ENCODE results near the gene ZNF608.

ZNF608 gene

DNA sequence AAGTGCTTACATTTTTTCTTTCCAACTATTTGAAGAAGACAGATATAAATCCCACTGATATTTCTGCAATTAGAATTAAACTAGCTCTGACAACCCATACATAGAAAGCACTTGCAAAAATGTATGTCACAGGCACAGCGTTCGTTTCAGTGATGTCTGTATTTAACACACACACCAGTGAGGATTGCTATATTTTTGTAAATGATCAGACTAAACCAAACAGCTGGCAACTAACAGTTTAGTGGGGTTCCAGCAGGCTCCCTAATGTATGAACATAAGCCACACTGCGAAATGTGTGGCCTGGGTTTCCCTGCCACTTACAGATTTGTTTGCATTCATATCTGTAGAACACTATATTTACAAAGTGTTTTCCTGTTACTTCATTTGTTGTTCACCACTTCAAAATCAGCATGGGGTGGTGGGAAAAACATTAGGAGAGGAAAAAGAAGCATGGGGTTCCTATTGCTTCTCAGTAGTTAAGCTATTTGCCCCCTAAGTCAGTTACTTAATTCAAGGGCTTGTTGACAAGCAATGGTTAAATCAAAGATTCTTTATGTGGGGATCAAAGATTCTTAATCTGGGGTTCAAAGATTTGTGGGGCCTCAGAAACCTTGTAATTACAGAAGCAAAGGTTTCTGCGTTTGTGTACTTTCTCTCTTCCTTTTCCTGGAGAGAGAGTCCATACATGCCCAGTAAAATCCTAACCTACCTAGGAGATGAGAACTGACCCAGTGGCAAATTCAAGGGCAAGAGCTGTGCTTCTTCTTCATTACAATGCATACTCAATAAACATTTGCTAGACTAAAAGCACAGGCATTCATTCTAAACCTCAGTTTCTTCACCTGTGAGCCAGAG is 27.1 kb downstream of the ZNF608 start:
- DNase-seq (ENCODE audit: low read depth in 2 of 2, low spot score in 1 of 2): no peak

DNA sequence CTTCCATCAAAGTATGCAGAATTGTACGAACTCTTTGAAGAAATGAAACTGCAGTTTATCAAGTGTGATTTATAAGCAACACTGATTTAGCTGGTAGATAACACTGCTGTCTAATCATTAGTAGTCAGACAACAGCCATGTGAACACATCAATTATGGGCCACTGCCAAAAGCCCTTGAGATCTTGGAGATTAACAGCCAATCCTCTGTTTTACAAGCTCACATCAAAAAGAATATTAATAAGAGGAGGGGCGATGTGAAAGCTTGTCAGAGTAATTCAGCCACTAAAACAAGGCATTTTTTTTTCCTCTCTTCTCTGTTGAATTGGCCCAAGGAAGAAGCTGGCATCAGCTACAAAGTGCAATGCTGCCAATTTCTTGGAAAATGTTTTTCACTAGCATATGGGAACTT is 28.1 kb downstream of the ZNF608 start:
- no peak for DNase-seq (ENCODE audit: low read depth in 2 of 2, low spot score in 1 of 2)

DNA sequence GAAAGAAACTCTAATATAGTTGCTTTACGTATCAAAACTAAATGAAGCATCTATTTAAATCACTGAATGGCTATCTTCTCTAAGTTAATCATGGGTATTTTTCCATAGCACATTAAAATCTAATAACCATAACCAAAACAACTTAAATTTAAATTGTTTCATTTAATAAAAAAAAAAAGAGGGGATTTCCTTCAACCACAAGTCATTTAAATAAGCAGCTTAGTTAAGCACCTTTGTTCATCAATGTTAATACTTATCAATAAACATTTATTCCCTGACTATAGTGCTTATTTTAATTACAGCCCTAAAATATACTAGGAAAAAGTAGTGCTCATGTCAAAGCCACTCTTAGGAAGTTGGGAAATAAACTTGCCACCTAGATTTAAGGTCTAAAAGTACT is 30.3 kb downstream of the ZNF608 start:
- DNase-seq (ENCODE audit: low read depth in 2 of 2, low spot score in 1 of 2): no peak

DNA sequence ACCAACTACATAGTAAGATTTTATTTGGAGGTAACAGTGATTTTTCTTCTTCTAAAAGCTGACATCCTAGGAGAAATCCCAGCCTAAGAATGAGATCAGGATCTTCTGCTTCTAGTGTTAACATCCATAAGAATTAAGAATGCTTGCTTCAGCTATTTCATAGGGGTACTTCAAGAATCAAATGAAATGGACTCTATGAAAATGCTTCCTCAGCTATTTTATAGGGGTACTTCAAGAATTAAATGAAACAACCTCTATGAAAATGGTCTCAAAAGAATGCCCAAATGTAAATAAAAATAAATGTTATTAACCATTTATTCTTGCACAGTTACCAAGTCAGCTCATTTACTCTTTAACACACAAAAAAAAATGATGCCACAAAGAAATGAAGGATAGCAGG is 31.5 kb downstream of the ZNF608 start:
- no peak for DNase-seq (ENCODE audit: low read depth in 2 of 2, low spot score in 1 of 2)

DNA sequence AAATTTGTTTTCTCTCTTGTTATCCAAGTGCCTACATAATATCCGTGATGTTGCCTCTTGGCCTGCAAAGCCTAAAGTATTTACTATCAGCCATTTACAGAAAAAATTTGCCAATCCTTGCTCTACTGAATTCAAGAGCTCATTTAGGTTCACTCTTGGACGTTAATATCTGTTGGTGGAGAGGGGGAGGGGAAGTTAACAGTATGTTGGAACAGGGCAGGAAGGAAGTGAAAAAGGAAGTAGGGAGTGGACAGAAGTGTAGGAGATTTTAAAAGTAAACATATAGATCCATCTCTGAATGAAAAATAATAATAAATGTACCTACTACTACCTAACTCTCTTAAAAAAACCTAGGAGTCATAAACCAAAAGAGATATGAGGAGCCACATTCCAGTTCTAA is 32.8 kb downstream of the ZNF608 start:
- DNase-seq (ENCODE audit: low read depth in 2 of 2, low spot score in 1 of 2): no peak

DNA sequence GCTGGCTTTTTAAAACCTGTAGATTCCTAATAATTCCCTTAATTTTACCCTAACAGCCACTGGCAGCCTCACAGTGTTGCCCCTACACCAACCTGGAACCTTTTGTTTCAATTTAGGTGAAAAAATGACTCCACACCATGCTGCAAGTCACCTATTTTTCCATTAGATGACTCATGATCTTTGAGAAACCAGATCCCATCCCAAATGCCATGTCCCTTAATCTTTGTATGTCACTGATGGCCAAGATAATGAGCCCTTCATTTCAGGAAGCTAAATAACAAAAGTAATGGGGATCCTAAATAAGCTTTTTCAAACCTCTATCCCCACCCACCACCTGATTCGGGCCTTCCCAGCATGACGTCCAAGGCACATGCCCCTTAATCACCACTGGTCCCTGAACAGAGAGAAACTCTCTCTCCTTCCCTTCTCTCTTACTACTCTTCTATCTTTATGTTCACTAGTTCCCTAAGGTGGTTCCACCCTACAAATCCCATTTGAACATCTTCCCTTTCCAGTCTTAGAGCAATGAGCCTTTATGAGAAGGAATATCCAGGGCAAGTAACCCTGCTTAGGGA is 33.6 kb downstream of the ZNF608 start:
- no peak for DNase-seq (ENCODE audit: low read depth in 2 of 2, low spot score in 1 of 2)

DNA sequence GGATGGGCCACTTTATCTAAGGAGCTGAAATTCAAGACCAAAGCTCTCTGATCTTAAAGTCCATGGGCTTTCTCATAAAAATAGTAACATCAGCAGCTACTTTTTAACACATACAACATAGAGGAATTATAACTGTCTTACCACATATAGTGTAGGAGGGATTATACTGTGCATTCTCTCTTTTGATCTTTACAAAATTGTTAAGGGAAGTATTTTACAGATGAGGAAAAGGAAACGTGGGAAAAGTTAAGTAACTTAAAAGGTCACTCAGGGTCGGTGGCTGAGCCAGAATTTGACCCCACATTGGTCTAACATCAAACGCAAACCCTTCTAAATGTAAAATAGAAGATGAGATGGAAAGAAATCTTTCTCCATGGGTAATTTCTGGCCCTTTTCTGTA is 38.4 kb downstream of the ZNF608 start:
- DNase-seq (ENCODE audit: low read depth in 2 of 2, low spot score in 1 of 2): no peak

DNA sequence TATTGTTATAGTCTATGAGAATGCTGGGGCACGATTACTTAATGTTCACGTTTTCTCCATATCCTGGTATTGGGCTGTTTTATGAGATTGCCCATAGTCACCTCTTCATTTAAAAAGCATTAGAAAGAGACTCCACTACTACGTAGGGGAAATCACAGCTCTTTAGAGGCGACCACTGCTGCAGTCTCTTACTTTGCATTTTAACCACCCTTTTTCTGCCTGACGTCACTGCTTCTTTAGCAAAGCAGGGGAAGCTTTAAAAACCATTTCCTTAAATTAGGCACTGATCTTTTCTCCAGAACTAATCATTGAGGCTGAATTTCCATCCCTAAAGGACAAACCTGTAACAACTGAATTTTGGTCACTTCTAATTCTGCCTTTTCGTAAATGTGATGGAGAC is 38.9 kb downstream of the ZNF608 start:
- DNase-seq (ENCODE audit: low read depth in 2 of 2, low spot score in 1 of 2): no peak

DNA sequence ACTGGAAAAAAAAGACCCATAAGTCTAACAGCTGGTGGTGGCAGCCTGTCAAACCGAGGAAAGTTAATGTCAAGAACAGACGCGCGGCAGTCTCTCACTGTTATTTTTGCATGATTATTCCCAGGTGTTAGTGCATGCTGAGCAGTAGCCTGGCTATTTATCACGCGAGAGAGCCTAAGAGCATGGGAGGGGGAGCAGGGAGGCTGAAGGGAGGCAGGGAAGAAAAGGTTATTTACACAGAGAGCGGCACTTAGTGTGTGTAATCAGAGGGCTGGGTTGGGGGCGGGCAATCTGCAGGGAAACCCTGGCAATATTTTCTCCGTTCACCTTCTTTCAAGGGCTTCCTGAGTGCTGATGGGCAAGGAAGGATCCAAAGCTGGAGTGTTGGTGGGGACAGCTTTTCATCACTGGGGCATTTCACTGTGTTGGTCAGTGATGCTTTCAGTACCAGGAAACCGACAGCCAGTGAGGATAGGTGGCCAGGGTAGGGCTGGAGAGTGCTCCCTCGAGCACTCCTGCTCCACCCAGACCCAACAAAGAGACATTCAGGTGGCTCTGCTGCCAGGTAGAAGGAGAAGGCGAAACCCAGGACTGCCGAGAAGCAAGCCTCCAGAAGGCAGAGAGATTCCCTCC is 39.6 kb downstream of the ZNF608 start:
- no peak for DNase-seq (ENCODE audit: low read depth in 2 of 2, low spot score in 1 of 2)

DNA sequence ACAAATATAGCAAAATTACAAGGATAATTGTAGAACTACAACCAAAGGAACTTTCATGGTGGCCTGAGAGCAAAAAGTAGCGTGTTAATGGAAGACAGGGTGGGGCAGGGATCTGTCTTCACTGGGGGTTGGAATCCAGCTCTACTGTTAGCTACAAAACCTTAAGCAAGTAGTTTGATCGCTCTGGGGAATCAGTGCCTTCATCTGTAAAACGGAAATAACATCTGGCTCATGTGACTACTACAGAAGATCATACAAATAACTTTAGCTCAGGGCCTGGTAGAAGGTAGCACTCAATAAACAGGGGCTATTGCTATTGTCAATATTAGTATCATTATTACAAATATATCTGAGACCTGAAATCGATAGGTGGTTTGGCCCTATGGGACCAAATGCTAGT is 40.4 kb downstream of the ZNF608 start:
- DNase-seq (ENCODE audit: low read depth in 2 of 2, low spot score in 1 of 2): no peak

DNA sequence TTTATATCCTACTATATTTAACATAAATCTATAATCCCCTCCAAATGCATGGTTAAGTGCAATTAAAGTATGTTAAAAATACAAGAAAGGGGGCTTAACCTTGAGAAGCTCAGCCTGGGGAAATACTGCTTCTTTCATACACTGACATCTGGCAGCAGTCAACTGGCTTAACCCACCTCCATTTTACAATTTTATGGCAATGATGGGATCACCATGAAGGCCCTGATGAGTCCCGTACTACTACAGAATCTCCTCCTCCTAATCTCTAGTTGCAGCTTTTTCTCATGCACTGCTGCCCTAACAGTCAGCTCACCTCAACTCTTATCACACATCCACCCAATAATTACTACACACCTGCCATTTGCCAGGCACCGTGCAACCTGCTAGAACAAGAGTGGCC is 40.9 kb downstream of the ZNF608 start:
- DNase-seq (ENCODE audit: low read depth in 2 of 2, low spot score in 1 of 2): no peak

DNA sequence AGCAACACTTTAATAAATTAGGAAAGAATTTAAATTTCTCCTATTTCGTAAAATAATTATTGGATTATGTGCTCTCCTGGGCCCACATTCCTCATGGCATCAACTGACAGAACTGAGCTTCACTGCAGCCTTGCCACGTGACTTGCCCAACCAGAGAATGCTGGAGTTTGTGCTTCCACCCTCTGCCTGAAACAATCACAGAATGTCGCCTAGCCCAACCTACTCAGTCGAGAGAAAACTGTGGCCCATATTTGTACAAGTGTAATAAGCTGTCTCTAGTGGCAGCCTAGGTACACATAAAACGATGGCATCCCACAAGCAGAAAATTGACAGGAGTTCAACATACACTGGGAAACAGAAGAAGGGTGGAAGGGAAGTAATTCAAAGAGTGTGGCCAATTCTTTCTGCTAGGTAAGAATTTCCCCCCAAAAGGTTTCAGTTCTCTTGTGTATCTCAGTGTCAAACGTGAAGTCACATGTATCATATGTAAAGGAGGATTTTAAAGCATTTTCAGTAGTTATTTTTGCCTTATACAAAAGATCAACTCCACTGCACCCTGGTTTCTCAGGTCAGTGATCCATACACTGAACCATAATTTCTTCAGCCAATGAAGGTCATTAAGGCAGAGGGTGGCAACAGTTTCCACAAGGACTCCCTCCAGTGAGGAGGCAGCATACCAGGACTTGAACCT is 41.7 kb downstream of the ZNF608 start:
- no peak for DNase-seq (ENCODE audit: low read depth in 2 of 2, low spot score in 1 of 2)

DNA sequence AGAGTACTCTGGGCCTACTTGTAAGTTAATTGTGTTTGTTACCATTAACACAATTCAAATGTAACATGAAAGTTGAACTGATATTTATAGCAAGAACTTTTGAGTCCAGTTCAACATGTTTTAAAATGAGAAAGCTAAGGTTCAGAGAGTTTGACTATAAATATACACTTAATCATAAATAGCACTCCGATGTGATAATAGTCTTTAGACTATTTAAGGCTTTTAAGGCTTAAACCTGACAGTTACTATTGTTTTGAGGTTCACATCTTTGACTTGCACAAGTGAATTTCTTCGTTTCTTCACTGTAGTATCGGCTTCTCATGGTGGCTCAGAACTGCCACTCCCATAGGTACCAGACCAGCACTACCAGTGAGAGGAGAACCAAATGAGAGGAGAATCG is 42.4 kb downstream of the ZNF608 start:
- DNase-seq (ENCODE audit: low read depth in 2 of 2, low spot score in 1 of 2): no peak

DNA sequence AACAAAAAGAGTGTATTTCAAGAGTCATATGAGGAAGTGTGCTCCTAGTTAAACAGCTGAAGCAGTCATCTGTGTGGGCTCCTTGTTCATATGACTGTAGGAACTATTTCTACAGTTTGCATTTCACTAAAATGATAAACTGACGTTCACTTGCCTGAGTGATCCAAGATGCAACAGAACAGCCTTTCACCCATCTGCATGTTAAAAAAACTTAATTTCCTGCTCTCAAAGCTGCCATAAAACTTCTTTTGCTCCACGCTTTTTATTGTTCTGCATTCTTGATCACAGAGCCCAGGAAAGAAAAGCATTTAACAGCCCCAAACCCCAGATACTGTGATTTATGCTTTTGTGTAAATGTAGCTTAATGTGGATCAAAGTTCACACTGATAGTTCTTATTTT is 43.9 kb downstream of the ZNF608 start:
- DNase-seq (ENCODE audit: low read depth in 2 of 2, low spot score in 1 of 2): no peak

DNA sequence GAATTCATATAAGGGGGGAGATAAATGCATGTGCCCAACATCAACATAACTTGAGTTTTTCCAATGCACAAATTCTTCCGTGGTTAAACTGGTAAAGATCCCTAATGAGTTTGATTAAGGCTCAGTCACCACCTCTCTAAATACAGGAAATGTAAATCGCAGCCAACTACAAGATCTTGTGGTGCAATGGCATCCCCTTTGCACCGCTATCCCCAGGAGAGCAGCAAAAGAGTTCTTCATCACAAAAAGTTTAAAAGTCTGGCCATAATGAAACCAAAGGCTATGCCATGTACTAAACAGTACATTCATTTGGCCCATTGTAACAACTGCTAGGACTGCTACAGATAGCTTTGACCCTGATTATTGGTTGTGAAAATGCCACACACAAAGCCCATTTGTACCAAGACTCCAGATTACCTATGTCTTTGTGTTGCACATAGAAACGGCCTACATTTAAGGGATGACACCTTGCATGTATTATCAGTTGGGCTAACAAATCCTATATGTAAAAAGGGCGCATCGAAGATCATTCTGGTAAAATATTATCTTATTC is 44.5 kb downstream of the ZNF608 start:
- DNase-seq (ENCODE audit: low read depth in 2 of 2, low spot score in 1 of 2): no peak

DNA sequence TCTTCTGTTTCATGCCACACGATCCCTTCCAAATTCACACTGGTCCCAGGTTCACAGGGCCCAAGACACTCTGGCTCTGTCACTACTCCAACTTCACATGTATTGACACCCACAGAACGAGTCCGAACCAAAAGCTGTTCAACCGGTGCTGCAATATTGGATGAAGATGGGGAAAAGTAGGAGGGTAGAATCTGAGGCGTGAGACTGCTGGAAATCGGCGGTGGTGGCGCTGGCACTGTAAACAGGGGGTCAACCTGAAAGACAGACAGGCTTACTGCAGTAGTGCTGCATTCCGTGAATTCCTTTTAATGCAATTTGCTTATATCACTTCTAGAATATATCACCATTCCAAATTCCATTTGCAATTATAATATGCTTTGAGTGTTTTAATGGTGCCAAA is 45.4 kb downstream of the ZNF608 start:
- no peak for DNase-seq (ENCODE audit: low read depth in 2 of 2, low spot score in 1 of 2)

DNA sequence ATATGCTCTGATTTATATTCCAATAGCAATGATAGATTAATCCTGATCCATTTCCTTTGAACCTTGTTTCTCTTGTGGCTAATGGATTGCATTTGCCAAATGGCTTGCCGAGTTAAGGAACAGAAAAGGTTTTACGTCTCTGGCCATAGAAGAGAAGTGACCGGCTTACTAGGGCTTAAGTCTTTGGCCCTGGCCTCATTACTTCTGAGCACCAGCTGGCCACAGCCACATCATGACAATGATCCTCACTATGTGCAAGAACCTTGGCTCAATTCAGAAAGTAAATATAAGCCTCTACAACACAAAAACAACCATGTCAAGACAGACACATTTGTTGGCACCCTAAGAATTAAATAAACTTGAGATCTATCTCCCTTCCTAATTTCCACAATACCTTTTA is 46.1 kb downstream of the ZNF608 start:
- DNase-seq (ENCODE audit: low read depth in 2 of 2, low spot score in 1 of 2): no peak

DNA sequence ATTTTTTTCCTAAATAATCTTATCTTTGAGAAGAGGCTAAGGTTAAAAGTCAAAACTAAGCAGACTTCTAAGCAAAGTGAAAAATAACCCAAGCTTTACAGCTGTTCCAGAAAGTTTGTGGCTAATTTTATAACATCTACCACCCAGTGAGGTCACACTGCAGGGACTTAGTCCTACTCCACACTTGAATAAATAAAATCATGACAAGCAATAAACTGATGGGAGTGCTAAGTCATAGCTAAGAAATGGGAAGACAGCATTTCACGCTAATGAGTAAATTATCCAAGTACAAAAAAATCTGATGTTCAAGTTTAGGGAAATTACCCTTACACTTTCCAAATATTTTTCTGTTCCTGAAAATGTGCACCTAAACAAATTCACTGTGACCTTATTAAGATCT is 47.7 kb downstream of the ZNF608 start:
- DNase-seq (ENCODE audit: low read depth in 2 of 2, low spot score in 1 of 2): no peak

DNA sequence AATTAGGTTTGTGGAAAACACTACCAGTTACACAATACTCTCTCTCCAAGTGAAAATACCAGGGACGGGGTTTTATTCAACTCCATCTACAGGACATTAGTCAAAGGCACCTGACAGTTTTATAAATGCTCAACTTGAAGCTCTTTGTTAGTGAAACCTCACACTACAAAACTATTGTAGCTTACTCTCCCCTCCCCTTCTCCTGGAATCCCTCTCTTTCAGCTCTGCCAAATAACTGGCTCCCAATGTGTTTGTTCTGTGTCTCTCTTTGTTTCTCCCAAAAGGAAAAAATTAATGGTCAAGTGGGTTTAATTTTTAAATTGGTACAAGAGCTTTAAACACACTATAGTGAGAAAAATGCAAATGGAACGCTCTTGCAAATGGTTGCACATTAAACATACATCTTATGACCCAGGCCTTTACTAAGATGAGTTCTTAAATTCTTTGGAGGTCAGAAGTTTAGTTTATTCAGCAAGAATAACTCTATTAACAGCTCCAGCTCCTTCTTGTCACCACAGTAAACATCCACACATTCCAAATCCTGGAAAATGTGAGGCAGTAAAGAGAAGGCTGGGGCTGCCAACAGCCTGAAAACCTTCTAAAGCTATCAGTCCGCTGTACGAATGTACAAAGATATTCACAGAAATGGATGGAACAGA is 48.4 kb downstream of the ZNF608 start:
- DNase-seq (ENCODE audit: low read depth in 2 of 2, low spot score in 1 of 2): no peak

DNA sequence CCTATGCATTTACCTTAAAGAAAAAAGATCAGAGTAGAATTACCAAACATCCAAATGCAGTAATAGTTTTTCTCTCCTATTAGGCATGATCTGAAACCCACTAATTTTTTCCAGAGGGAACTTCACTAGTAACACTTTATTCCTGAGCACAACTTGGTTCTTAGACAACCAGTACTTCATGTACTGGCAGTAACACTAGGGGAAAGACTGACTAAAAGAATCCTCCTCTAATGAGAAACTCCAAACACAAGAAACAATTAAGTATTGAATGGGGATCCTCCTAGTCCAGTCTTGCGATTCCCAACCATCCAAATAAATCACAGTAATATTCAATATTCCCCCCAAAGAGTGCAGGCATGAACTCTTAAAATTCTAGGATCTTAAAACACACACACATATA is 48.9 kb downstream of the ZNF608 start:
- no peak for DNase-seq (ENCODE audit: low read depth in 2 of 2, low spot score in 1 of 2)

DNA sequence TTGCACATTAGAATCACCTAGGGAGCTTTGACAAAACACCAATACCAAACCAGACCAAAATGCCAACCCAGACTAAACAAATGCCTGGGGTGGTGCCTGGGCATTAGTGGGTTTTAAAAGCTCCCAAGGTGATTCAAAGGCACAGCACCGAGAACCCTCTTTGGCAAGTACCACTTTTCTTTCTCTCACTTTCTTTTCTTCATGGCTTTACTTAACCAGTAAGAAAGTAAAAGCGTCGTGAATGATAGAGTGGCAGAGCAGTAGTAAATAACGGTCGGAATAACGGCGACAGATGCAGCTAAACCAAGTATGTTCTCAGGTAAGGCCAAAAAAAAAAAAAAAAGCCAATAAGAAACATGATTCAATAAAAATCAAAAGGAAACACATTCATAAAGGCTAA is 49.5 kb downstream of the ZNF608 start:
- DNase-seq (ENCODE audit: low read depth in 2 of 2, low spot score in 1 of 2): no peak
